ENCODE data around the gene BSND. TPM values are rescaled to one million over a fixed set of nuclear protein-coding genes. Genes with fewer than 3 reads are reported as not detected.

BSND gene
- total RNA-seq, 4 donors from 2014 or later: not detected

GRCh38 chr1:54978528-54979326 lies 20.0 kb upstream of the BSND start:
- ATAC-seq: no peak
- Histone ChIP-seq H3K27me3 (peaks cover 42% of the 10 kb centered on the region), H3K27ac (no peak overlapping the region), H3K4me1 (peaks cover 0 to 19% (median 6%) of the 10 kb centered on the region in 3 donors), H3K36me3 (no peaks in the 10 kb centered on the region), H3K9me3 (no peaks in the 10 kb centered on the region), H3K4me3 (no peak overlapping the region)
- WGBS, 2 donors (ENCODE audit: low coverage in 1 of 2): 95% methylated on average over 4 of the region's 9 CpGs; no CpG with 5 or more reads in 1 of the 2 donors
- TF ChIP-seq CTCF (IDR thresholded peaks at IDR 0.05) (no peak), POLR2A (IDR thresholded peaks at IDR 0.05) (no peak), EP300 (IDR thresholded peaks at IDR 0.05) (no peak), POLR2AphosphoS5 (IDR thresholded peaks at IDR 0.05) (no peak)

GRCh38 chr1:54979327-54979891 lies 19.3 kb upstream of the BSND start:
- Histone ChIP-seq H3K27me3 (peaks cover 44% of the 10 kb centered on the region), H3K27ac (no peak overlapping the region), H3K9me3 (no peaks in the 10 kb centered on the region), H3K36me3 (no peaks in the 10 kb centered on the region), H3K4me3 (no peak overlapping the region), H3K4me1 (peaks cover 0 to 16% (median 6%) of the 10 kb centered on the region in 3 donors)
- TF ChIP-seq POLR2AphosphoS5 (IDR thresholded peaks at IDR 0.05) (no peak), CTCF (IDR thresholded peaks at IDR 0.05) (no peak), EP300 (IDR thresholded peaks at IDR 0.05) (no peak), POLR2A (IDR thresholded peaks at IDR 0.05) (no peak)
- ATAC-seq: no peak
- WGBS, 2 donors (ENCODE audit: low coverage in 1 of 2): 100% methylated on average over 1 of the region's 5 CpGs; no CpG with 5 or more reads in 1 of the 2 donors

GRCh38 chr1:54980046-54980527 lies 18.6 kb upstream of the BSND start:
- Histone ChIP-seq H3K4me3 (peak overlapping the region; percentile 38 to 57), H3K27me3 (peaks cover 46% of the 10 kb centered on the region), H3K4me1 (peaks cover 0 to 16% (median 6%) of the 10 kb centered on the region in 3 donors), H3K36me3 (no peaks in the 10 kb centered on the region), H3K27ac (peak overlapping the region in 1 of 4 donors; percentile 18), H3K9me3 (no peaks in the 10 kb centered on the region)
- TF ChIP-seq POLR2AphosphoS5 (IDR thresholded peaks at IDR 0.05) (no peak), EP300 (IDR thresholded peaks at IDR 0.05) (no peak), CTCF (IDR thresholded peaks at IDR 0.05) (no peak), POLR2A (IDR thresholded peaks at IDR 0.05) (no peak)
- no peak for ATAC-seq
- 40 to 62% methylated on average over 1 to 2 of the region's 25 CpGs for WGBS, 2 donors (ENCODE audit: low coverage in 1 of 2)

GRCh38 chr1:54980528-54981241 lies 18.0 kb upstream of the BSND start, which contains the start of gene TMEM61:
TMEM61 (plus strand) TSS chr1:54980628; CDS start chr1:54981066, 438 bp downstream.
- 0% methylated on average over 7 of the region's 69 CpGs; no CpG with 5 or more reads in 1 of the 2 donors for whole genome bisulfite sequencing, 2 donors (ENCODE audit: low coverage in 1 of 2)
- TF ChIP-seq CTCF (IDR thresholded peaks at IDR 0.05): no peak
- no peak for TF ChIP-seq EP300 (IDR thresholded peaks at IDR 0.05)
- no peak for TF ChIP-seq POLR2A (IDR thresholded peaks at IDR 0.05)
- TF ChIP-seq POLR2AphosphoS5 (IDR thresholded peaks at IDR 0.05): no peak
- H3K4me3 ChIP-seq: peak within 1 kb of the TSS; percentile 38 to 57
- H3K27me3 ChIP-seq: peaks cover 46% of the 10 kb centered on the region
- H3K4me1 ChIP-seq: peaks cover 0 to 16% (median 6%) of the 10 kb centered on the region in 3 donors
- no peaks in the 10 kb centered on the region for H3K36me3 ChIP-seq
- no peaks in the 10 kb centered on the region for H3K9me3 ChIP-seq
- H3K27ac ChIP-seq: peak within 1 kb of the TSS in 1 of 4 donors; percentile 18
- ATAC-seq: peak; percentile 66
